Dedifferentiated amniotic fluid mesenchymal stem cell (primary cell): ENCODE data around the gene RIC8B.
"Not testable (repeated sequence)": the region's sequence is repeated elsewhere in the genome, so short reads cannot be mapped to it uniquely, and the experiment has no call there.

Experiments
- DNase-seq: peaks from one replicate; pipeline ENCODE4 v3.0.0-alpha.2; 2016; ENCODE audit errors: extremely low spot score

RIC8B gene

GRCh38 chr12:106903241-106903945, 128.9 kb downstream of the RIC8B start:
- DNase-seq = peak; percentile 31

GRCh38 chr12:106906715-106907114, 132.2 kb downstream of the RIC8B start:
- DNase-seq = no peak

- DNase-seq = no peak
These were observed 132.9 kb downstream of the RIC8B start for GRCh38 chr12:106907411-106907810.

- no peak for DNase-seq
These were observed 133.4 kb downstream of the RIC8B start for GRCh38 chr12:106907846-106908245.

- no peak for DNase-seq
These were observed 134.1 kb downstream of the RIC8B start for GRCh38 chr12:106908561-106908960.

GRCh38 chr12:106910202-106910601, 135.7 kb downstream of the RIC8B start:
- no peak for DNase-seq

GRCh38 chr12:106911581-106911980, 137.1 kb downstream of the RIC8B start:
- DNase-seq = no peak

- DNase-seq = no peak
These were observed 139.0 kb downstream of the RIC8B start for GRCh38 chr12:106913456-106913855.

- DNase-seq = no peak
These were observed 140.5 kb downstream of the RIC8B start for GRCh38 chr12:106914796-106915634.

- no peak for DNase-seq
These were observed 141.1 kb downstream of the RIC8B start for GRCh38 chr12:106915635-106916026.

GRCh38 chr12:106917503-106917902, 143.0 kb downstream of the RIC8B start:
- no peak for DNase-seq

GRCh38 chr12:106918746-106919145, 144.3 kb downstream of the RIC8B start:
- no peak for DNase-seq

GRCh38 chr12:106919910-106920544, 145.5 kb downstream of the RIC8B start:
- peak; percentile 71 for DNase-seq

GRCh38 chr12:106921976-106922375, 147.5 kb downstream of the RIC8B start:
- not testable (repeated sequence) for DNase-seq

GRCh38 chr12:106923594-106923993, 149.1 kb downstream of the RIC8B start:
- not testable (repeated sequence) for DNase-seq

- no peak for DNase-seq
These were observed 149.9 kb downstream of the RIC8B start for GRCh38 chr12:106924268-106924861.

- no peak for DNase-seq
These were observed 152.2 kb downstream of the RIC8B start for GRCh38 chr12:106926657-106927056.

- no peak for DNase-seq
These were observed 159.8 kb downstream of the RIC8B start for GRCh38 chr12:106934277-106934676.
